Endometrial microvascular endothelial cells (primary cell): ENCODE data around the gene EGFR. TPM values are rescaled to one million over a fixed set of nuclear protein-coding genes. Genes with fewer than 3 reads are reported as not detected.

ENCODE experiments used
- in situ Hi-C: cut with HindIII; loops from 2 replicates; pipeline ENCODE4 v1.10.0; 2017; ENCODE audit warnings: low sequenced_read_pairs, low pct_unique_long_range_greater_than_20kb; ENCODE audit errors: inconsistent ontology term
- total RNA-seq: library from RNA; depleted of rRNA; stranded (reverse); fragments of >200 nt; gene quantifications from one replicate; pipeline ENCODE4 v1.2.3, GENCODE V29; 2015; ENCODE audit errors: inconsistent ontology term

The EGFR gene
- total RNA-seq, 1 donor from 2014 or later: 4.8 TPM

GRCh38 chr7:55108818-55109217, 90.0 kb downstream of the EGFR start:
- in situ Hi-C loops: no loop called here

DNA sequence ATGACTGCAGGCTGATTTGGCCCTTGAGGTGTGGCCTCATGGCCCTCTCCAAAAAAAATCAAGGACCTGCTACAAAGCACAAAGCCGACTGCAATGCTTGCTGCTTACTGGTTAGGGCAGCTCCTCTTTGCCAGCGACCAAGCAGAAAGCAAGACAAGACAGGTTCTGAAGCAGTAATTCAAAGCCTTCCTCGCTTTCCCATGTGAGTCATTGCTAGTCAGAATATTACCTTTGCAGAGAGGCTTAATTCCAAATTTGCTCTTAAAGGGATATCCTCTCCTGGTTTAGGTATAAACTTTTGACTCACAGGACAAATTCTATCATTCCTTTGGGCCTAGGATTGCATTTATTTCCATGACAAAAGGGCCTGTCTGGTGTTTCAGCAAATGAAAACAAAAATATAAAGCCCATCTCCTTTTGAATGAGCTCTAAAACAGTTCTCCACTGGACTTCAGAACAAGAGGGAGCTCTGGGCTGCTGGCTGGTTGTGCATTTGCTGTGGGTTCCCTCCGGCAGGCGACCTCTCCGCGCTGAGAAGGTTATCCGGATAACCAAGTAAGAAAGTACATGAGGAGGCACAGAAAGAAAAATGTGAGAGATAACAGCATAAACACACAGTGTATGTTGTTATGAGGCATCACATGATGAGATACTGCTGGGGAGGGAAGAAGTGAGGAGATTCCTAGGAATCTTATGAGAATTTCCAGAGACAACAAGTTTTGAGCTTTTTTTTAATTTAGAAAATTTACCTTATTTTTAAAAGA, 90.8 kb downstream of the EGFR start:
- in situ Hi-C loops: no loop called here

- in situ Hi-C loops: no loop called here
These were observed 91.6 kb downstream of the EGFR start for GRCh38 chr7:55110282-55110992.

DNA sequence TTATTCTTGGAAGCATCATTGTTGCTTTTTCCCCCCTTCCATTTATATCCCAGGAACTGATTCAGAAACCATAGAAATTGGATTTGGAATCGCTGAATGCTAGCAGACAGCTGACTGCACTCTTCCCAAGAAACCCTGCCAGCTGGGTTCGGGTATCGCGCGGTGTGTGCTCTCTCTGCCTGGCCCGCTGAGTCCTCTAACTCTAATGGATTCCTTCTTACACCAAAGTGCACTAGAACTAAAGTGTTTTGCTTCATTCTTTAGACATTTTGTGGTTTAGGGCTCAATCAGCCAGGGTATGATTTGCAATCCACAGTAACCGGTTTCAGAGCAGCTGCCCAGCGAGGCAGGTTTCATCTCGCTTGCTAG, 92.2 kb downstream of the EGFR start:
- in situ Hi-C loops: no loop called here

DNA sequence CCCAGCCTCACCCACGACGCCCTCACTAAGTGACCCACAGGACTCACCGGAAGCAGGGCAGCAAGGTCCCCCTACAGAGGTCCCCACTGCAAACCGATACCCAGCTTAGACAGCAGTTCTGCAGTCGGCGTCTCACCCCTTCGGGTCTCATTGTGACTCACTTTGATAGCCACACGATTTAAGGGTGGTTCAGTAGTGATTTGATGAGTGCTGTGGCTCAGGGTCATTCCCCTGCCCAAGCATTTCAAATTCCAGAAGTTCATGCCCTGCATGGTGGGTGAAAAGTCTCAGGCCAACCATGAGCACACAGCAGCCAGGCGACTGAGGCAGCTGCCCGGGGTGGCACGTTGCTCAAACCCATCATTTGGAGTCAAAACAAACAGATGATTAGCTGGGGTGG, 93.2 kb downstream of the EGFR start:
- in situ Hi-C loops: no loop called here

GRCh38 chr7:55113760-55114540, 95.1 kb downstream of the EGFR start:
- in situ Hi-C loops: no loop called here

GRCh38 chr7:55117286-55117685, 98.5 kb downstream of the EGFR start:
- in situ Hi-C loops: no loop called here

GRCh38 chr7:55118426-55118825, 99.6 kb downstream of the EGFR start:
- in situ Hi-C loops: no loop called here

DNA sequence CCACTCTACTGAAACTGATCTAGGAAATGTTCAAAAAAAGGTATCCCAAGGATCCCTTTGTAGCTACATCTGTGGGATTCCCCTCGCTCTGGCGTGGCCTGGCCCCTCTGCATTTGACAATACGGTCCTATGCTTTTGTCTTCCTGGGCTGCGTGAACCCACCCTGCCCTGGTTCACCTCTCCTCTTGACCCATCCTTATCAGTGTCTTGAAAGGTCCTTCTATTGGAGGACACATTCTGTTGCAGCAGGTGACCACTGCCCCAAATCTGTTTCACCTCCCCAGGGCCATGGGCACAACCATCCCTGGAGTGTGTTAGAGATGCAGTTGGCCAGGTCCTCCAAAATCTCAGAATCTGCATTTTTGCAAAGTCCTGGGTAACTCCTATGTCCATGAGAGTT, 100.8 kb downstream of the EGFR start:
- in situ Hi-C loops: no loop called here

DNA sequence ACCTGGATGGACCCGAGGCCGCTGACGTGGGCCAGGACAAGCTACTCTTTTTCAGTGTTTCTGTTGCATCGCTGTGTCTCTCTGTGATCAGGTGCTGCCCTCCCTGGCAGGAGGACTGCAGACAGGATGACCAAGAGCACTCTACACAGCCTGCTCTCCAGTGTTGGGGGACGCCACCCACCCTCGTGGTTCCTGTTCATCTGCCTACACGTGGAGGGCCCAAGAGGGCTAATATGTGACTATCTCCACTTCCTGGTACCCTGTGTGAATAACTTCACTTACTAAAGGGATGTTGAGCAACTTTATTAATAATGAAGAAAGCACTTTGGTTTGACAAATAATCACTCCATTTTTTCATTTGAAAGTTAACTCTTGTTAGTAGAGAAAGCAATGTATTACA, 101.3 kb downstream of the EGFR start:
- in situ Hi-C loops: no loop called here

GRCh38 chr7:55120501-55121198, 101.8 kb downstream of the EGFR start:
- in situ Hi-C loops: no loop called here

DNA sequence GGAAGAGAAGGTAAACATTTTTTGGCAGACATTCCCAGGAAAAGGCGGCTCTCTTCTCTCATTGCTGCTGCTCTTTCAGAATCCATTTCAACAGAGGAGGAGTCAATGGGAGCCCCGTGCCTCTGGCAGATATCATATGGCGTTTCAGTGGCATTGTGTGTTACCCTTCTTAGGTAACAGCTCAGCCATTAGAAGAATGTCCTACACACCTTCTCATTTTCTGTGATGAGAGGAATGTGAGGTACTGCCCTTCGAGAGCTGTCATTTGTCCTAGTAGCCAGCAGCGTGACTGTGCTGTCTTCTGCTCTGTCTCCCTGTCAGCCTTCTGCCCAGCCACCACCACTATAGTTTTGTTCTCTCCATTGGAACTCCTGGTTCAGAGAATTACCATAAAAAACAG, 102.4 kb downstream of the EGFR start:
- in situ Hi-C loops: no loop called here

- in situ Hi-C loops: no loop called here
These were observed 103.4 kb downstream of the EGFR start for GRCh38 chr7:55122263-55122662.

DNA sequence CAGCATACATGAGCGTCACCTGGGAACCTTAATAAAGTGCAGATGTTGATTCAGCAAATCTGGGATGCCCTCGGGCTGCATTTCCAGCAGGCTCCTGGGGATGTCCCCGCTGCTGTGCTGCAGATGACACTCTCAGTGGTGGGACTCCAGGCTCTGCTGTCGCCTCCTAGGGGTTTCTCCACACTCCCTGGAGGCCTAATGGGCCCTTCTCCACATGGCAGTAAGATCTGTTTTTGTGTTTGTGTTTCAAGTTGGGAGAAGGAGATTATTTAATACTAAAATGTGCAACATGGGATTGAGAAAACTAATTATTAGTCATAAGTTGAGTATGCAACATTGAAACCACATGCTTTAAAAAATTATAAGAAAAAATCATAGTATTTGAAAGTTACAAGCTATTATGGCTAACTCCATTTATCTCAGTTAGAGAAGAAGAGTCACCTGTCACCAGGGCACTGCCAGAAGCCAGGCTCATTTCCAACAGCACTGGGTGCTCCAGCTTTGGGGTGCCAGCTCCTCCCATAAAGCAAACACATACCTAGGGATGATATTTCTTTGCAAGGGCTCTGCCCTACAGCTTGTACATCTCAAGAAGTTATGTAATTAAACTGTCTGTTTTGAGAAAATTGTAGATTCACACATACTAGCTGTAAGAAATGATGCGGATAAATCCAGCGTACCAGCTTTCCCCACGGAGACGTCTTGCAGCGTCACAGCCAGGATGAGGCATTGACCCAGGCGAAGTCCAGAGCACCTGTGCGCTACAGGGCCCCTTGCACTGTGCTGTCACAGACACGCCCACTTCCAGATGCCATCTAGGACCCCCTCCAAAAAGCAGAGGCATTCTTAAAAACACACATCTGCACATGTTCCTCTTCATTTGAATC, 106.4 kb downstream of the EGFR start:
- in situ Hi-C loops: loop anchor here (25.0 kb wide), 1 partner anchor 113 kb away; the partner anchor contains the start of gene EGFR

GRCh38 chr7:55127135-55127551, 108.3 kb downstream of the EGFR start:
- in situ Hi-C loops: loop anchor here (25.0 kb wide), 1 partner anchor 115 kb away; the partner anchor contains the start of gene EGFR

DNA sequence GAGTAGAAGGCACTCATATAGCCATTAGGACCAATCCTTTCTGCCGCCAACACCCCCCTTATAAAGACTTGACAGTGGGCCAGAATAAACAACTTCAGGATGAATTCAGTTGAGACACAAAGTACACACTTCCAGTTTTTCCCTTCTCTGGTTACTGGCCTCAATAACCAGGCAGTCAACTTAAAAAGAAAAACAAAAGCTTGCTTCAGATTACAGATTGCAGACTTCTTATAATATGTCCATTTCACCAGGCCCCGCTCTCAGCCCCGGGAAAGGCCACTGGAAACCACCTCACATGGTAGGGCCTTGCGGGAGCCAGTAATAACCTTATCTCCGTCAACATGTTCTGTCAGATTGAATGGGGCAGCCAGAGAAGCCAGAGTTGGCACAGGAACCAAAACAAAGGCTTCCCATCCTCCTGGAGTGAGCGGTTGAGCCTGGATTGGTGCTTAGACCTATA, 108.8 kb downstream of the EGFR start:
- in situ Hi-C loops: loop anchor here (25.0 kb wide), 1 partner anchor 115 kb away; the partner anchor contains the start of gene EGFR

DNA sequence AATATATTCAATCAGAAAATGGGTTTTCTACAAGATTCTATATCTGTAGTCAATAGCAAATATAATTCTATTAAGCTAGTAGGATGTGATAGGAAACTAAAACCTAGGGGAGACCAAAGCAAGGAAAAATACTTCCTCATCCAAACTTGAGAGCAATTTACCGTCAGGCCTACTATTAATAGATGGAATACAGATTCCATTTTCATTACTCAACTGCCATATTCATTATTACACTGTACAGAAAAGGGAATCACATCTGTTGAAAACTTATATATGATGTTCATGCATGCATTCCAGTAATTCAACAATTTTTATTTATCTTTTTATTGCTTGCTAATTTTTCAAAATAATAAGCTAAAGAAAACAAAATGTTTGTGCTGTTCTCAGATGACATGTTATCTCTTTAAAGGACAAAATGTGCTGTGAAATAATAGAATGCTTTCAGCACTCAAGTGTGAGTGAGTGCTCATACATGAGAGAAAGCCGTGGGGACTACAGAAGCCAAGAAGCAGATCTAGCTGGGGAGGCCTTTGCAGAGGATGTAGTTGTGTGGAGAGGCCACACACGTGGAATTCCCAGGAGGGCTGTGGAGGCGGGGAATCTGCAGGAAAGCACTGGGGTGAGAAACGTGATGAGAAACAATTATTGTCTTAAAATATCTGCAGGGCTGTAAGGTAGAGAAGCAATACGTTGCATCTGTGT, 110.0 kb downstream of the EGFR start:
- in situ Hi-C loops: loop anchor here (25.0 kb wide), 1 partner anchor 117 kb away; the partner anchor contains the start of gene EGFR
